Hepatic stellate cell (primary cell): Measurements from ENCODE around the gene DNAAF5.

Experiments used
- DNase-seq: peaks from one replicate; pipeline ENCODE4 v3.0.0; 2011; ENCODE audit warnings: low spot score

The DNAAF5 gene

GRCh38 chr7:707296-708000 is 19.1 kb upstream of the DNAAF5 start:
- DNase-seq: no peak

- no peak for DNase-seq
Measured at GRCh38 chr7:710161-710560, 16.3 kb upstream of the DNAAF5 start.

GRCh38 chr7:711093-711921 is 15.2 kb upstream of the DNAAF5 start:
- DNase-seq: no peak

- DNase-seq: no peak
Measured at GRCh38 chr7:711922-712380, 14.5 kb upstream of the DNAAF5 start.

GRCh38 chr7:712381-713138 is 13.9 kb upstream of the DNAAF5 start:
- no peak for DNase-seq

- no peak for DNase-seq
Measured at GRCh38 chr7:713139-713457, 13.4 kb upstream of the DNAAF5 start.

- no peak for DNase-seq
Measured at GRCh38 chr7:713488-714230, 12.8 kb upstream of the DNAAF5 start.

- DNase-seq: no peak
Measured at GRCh38 chr7:714251-714671, 12.2 kb upstream of the DNAAF5 start.

- DNase-seq: no peak
Measured at GRCh38 chr7:716222-716621, 10.3 kb upstream of the DNAAF5 start.

GRCh38 chr7:716636-717035 is 9.9 kb upstream of the DNAAF5 start:
- DNase-seq: no peak

GRCh38 chr7:721619-722248 is 4.8 kb upstream of the DNAAF5 start:
- DNase-seq: no peak

- DNase-seq: no peak
Measured at GRCh38 chr7:723541-723940, 3.0 kb upstream of the DNAAF5 start.

- DNase-seq: no peak
Measured at GRCh38 chr7:724298-724697, 2.2 kb upstream of the DNAAF5 start.

GRCh38 chr7:725223-726005 is 1.1 kb upstream of the DNAAF5 start:
- no peak for DNase-seq

GRCh38 chr7:726854-727103 is 280 bp downstream of the DNAAF5 start:
- DNase-seq: no peak

- peak; percentile 33 for DNase-seq
Measured at GRCh38 chr7:727104-727805, 756 bp downstream of the DNAAF5 start, which contains the start of gene PRKAR1B. PRKAR1B (minus strand) TSS chr7:727281; CDS start chr7:711505, 15,776 bp downstream.

- DNase-seq: peak; percentile 65
Measured at GRCh38 chr7:727806-728460, 1.4 kb downstream of the DNAAF5 start.

GRCh38 chr7:728602-729001 is 2.1 kb downstream of the DNAAF5 start:
- no peak for DNase-seq

- DNase-seq: no peak
Measured at GRCh38 chr7:729140-730000, 2.9 kb downstream of the DNAAF5 start.
